HG03469 (cell line): ENCODE results near the gene PFDN1.

Experiments used
- ATAC-seq: cut with Tn5 transposase; IDR thresholded peaks from one replicate; pipeline ENCODE4 v1.9.1; 2021; ENCODE audit warnings: mild to moderate bottlenecking, moderate library complexity, moderate number of reproducible peaks; ENCODE audit not compliant: unreplicated experiment

The PFDN1 gene

DNA sequence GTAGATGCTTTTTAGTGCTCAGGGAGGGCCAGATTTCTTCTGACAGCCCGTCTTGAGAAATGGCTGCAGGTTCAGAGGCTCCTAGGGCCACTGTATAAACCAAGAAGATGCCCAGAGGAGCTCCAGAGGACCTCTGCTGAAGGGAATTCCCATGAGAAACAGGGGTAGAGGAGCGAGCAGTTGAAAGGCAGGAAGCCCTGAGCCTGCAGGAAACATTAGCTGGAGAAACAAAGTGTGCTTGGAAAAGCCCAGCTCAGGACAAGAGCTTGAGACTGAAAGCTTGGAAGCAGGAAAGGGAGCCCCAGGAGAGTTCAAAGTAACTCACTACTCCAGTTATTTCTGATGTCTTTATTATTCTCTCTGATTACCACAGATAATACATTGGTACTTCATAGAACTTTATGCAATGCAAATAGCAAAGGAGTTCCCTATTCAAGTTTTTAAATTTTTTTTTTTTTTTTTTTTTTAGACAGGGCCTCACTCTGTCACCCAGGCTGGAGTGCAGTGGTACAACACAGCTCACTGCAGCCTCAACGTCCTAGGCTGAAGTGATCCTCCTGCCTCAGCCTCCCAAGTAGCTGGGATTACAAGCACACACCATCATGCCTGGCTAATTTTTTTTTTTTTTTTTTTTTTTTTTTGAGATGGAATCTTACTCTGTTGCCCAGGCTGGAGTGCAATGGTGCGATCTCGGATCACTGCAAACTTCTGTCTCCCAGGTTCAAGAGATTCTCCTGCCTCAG, 27.0 kb upstream of the PFDN1 start:
- ATAC-seq = no peak

DNA sequence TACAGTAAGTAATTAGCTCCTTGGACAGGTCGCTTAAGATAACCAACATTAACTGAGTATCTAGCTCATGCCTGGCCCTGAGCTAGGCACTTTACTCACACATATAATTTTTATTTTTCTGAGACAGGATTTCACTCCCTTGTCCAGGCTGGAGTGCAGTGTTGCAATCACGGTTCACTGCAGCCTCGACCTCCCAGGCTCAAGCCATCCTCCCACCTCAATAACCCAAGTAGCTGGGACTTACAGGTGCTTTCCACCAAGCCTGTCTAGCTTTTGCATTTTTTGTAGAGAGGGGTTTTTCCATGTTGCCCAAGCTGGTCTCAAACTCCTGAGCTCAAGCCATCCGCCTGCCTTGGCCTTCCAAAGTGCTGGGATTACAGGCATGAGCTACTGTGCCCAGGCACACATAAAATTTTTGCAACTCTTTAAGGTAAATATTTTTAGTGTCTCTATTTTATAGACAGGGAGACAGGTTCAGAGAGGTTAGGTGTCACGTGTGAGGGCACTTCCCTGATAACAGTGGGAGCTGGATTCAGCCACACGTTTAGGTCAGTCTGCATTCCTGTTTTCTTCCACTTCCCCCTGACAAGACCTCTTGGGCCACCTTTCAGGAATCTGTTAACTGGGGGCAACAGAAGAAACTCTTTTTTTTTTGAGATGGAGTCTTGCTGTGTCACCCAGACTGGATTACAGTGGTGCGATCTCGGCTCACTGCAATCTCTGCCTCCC, 25.3 kb upstream of the PFDN1 start:
- no peak for ATAC-seq

DNA sequence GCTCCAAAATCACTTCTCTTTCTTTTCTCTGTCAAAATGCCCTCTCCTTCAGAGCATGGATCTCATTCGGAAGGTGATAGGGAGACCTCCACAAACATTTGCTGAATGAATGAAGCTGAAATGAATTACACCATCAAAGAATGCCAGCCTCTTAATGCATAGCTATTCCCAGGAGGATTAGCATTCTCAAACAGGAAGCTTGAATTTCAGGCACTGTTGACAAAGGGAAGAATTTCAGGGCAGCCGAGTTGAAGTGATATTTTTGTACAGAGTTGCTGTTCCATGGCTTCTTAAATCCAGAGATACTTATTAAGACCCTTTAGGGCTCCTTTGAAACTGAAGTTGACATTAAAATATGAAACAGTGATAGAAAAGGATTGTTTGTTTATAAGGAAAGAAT, 24.7 kb upstream of the PFDN1 start:
- no peak for ATAC-seq

DNA sequence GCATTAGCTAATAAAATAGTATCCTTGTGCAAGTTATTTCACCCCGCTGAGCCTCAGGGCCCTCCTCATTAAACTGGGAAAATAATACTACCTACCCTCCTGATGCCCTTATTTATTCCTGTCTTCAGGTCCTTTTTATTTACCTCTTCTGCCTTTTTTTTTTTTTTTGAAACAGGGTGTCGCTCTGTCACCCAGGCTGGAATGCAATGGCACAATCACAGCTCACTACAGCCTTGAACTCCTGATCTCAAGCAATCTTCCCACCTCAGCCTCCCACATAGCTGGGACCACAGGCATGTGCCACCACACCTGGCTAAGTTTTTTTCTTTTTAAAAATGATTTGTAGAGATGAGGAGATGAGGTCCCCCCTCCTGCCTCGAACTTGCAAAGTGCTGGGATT, 22.6 kb upstream of the PFDN1 start:
- ATAC-seq = no peak

DNA sequence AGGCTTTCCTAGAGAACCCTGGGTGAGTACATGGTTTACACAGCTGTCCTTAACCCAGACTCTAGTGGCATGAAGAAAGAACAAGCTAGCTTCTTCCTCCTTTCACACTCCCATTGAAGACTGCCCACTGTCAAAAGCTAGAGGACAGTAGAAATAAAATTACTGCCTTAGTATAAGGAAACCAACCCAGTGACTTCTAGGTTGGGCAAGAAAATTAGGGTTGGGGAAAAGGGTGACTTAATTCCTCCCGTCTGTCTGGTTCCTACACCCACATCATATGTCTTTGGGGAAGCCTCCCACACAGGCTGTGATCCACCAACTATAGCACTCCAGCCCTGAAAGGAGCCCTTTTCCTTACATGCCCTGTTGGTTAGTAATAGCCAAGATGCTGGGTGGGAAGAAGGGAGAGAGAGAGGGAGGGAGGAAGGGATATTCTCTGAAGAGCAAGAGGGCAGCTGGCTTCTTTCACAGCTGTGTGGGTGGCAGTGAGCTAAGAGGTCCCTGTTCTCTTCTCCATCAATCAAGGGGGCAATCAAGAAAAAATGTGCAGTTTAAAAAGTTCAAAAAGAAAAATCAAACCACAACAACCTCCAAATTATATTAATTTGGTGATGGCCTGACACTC, 21.8 kb upstream of the PFDN1 start:
- ATAC-seq = no peak

DNA sequence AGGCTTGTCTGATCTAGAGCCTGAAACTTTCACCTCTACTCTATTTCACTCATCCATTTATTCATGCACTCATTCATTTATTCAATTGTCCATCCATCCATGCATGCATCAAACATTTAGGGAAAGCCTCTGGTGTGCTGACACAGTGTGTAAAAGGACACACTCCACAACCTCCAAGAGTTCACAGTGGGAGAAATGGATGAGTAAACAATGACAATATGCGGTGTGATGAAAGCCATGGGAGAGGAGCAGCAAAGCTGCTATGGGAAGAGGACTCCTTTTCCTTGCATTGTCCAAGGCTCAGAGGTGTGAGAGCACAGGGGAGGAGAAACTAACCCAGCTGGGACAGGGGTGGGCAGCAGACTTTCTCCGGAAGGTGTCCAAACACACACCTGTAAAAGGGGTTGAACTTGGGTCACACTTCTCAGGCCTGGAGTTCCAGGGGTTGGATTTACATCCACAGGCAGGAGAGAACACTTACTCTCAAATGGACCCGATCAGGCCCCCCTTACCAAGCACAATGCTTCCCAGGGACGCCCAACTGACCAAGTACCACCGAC, 21.2 kb upstream of the PFDN1 start:
- ATAC-seq = no peak

DNA sequence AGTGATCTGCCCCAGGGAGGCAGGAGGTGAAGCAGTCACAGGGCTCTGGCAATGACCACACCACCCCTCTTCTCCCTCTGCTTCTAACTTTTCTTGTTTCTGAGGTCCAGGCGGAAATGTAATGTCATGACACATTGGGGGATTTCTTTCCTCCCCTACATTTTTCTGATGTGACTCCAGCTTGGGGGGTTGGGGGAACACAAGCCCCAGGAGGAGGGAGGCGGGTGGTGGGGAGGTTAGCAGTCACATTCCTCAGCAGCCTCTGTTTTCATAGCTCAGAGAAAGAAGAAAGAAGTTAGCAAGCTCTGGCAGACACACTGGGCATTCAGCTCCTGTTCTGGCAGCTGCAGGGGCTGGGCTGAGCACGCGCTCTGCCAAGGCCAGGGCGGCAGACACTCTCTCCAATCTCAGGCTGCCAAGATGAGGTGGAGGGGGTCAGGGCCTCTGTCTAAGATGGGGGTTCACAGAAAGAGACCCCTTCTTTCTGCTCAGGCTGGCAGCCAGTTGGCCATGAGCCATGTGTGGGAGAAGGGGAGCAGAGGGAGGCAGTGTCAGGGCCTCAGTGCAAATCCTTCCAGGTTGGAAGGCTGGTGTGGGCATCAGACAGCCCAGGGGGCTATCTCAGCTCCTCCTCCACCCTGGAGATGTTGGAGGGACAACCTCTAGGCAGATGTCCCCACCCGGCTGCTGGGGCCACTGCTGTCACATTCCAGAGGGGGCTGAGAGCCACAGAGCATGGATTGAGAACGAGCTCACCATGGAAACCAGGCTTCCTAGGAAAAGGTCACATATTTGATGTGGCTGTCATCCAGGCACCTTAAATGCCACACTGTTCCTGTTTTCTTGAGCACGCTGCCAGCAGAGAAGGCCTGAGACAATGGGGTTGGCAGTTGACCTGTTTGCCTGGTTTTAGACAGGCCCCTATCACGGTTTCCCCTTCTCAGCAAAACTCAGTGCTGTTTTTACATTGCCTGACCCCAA, 20.1 kb upstream of the PFDN1 start:
- no peak for ATAC-seq

DNA sequence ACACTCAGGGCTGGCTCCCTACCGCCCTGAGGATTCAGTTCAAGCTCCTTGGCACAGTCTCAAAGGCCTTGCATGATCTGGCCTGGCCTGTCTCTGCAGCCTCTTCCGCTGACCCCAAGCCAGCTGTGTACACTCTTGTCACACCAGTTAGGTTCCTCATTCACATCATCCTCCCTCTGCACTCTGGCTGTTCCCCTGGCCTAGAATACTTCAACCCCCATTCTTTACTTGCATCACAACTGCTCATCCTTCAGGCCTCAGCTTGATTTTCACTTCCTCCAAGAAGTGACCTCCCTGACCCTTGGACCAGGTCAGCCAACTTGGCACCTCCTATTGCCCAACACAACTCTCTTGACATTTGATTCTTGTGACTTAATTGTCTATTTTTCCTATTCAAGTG, 18.9 kb upstream of the PFDN1 start:
- no peak for ATAC-seq

DNA sequence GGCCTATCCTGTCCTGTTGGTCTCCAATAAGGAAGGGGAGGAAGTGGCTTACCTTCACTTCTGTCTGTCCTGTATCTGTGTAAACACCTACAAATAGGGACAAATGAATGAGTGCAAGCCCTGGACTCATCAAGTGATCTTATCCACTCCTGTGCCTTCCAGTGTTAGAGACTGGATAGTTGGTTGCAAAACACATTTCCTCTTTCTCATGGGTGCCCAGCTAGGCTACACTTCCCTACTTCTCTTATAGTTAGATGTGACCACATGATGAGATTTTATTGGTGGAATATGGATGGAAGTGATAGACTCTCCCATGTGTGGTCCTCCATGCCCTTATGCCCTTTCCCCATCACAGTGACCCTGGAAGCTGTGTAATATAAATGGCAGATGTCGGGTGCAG, 16.9 kb upstream of the PFDN1 start:
- ATAC-seq = no peak

DNA sequence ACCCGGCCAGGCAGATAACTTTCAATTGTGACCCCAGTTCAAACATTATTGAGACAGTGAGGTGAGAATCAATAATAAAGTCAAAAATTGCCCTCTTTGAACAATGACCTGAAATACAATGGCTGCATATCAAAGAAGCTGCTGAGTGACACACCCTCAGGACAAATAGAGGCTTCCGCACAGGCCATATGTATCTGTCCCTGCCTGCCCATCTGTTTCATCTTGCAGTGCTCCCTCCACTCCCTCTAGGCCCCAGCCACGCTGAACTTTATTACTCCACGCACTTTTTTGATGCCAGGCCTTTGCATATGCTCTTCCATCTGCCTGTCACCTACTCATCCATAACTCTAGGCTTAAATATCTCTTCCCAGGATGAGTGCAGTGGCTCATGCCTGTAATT, 15.9 kb upstream of the PFDN1 start:
- ATAC-seq = no peak

DNA sequence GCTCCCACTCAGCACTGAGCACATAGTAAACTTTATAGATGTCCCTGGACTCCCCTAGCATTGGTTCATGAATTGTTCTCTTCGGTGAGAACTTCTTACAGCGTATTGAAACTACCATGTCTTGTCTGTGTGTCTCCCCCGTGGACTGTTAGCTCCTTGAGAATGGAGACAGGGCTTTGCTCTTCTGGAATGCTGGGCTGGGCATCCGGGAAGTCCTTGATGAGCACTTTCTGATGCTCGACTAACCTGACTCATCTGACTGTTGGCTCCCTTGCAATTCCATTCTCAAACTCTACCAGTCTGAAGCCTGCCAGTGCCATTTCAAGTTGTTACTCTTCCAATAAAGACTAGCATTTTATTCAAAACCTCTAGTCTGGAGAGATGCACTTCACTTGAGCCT, 15.0 kb upstream of the PFDN1 start:
- ATAC-seq = no peak

DNA sequence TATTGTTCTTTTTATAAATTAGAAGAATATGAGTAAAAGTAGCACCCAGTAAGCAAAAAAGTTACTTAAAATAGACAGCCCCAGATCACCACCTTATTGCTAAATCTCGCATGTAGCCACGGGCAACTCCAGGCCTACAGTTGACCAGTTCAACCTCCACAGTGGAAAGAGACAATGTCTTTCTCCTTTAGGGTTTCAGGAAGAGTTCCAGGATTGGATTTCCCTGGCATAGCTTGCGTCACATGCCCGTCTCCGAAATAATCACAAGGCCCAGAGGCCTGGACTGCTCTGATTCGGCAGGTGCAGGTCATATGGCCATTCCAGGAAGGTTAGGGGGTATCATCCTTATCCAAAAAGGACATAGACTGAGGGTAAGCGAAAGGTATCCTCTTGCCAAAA, 9.9 kb upstream of the PFDN1 start:
- ATAC-seq = no peak

DNA sequence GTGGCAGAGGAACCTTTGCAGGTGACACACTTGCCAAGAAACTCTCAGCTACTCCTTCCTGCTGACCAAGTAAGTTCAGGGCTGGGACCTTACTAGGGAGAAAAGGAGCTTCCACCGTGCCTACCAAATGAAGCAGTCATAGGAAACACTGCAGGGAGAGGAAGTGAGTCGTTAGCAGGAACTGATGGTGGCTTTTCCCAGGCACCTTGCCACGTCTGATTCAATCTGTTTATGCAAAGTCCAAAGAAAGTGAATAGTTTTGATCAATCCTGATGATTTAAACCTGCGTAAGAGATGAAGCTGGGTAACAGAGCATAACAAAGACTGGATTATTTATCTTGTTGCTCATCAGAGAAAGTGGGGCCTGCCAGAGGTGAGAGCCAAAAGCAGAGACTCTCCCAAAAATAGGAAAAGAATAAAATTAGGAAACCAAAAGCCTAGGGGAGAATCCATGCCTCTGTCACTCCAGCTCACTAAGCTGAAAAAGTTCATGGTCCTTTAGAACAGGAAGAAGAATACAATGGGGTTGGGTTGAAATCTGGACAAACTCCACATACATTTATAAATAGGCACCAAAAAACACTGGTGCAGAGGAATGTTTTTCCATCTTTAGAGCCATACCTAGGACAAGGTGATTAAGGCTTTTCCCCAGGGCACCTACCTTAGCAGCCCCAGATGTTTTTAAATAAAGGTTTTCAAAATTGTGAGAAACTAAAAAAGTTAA, 9.3 kb upstream of the PFDN1 start:
- ATAC-seq = no peak

DNA sequence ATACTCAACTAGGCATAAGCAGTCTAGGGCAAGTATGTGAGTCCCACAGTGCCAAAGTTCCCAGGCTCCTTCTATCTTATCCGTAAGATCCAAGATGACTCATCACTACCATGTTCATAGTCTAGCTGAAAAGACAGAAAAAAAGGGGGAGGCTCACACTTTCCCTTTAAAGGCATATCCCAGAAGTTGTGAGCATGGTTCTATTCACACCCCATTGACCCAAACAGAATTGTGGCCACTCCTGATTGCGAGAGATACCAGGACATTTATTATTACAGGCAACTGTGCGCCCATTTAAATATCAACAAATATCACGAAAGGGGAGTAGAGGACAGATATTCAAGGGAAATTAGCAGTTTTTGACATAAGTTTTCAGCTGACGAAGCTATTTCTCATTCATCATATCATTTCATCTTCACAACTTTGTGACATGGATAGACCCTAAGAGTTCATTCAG, 8.1 kb upstream of the PFDN1 start:
- ATAC-seq = no peak

DNA sequence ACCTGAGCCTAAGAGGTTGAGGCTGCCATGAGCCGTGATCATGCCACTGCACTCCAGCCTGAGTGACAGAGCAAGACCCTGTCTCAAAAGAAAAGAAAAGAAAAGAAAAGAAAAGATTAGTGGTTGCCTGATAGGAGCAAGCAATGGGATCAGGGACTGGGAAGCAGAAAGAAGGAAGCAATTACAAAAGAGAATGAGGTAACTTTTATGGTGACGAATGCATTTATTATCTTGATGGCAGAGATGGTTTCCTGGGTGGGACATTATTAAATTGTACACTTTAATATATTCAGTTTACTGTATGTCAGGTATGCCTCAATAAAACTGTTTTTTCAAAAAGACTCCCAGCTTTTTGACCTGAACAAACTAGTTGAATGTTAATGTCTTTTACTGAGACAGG, 7.5 kb upstream of the PFDN1 start:
- ATAC-seq = no peak

DNA sequence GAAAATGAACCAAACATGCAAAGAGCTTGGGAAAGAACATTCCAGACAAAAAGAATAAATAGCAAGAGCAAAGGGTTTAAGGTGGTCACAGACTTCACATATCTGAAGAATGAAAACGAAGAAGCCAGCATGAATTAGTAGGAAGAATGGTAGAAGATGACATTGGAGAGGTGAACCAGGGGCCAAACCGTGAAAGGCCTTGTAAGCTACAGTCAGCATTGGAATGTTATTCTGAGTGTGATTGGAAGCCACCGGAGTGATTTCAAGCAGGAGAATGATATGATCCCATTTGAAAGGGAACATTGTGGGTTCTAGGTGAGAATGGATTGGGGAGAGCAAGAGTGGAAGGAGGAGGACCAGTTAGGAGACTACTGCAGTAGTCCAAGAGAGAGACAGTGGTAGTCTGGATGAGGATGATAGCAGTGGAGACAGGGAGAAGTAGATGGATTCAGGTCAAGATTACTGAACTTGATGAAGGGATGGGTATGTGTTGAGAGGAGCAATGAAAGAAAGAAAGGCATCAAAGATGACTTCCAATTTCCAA, 6.9 kb upstream of the PFDN1 start:
- ATAC-seq = no peak

DNA sequence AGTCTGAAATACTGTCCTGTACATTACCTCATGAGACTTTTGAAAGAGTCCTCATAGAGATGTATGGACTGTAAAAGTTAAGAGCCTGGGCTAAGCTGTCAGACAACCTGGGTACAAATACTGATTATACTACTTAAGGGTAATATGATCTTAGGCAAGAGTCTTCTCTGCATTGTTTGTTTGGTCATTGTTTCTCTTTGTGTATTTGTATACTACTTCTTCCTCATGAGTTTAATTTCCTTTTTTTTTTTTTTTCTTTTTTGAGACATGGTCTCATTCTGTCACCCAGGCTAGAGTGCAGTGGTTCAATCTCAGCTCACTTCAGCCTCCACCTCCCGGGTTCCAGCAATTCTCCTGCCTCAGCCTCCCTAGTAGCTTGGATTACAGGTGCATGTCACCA, 2.6 kb upstream of the PFDN1 start:
- no peak for ATAC-seq

DNA sequence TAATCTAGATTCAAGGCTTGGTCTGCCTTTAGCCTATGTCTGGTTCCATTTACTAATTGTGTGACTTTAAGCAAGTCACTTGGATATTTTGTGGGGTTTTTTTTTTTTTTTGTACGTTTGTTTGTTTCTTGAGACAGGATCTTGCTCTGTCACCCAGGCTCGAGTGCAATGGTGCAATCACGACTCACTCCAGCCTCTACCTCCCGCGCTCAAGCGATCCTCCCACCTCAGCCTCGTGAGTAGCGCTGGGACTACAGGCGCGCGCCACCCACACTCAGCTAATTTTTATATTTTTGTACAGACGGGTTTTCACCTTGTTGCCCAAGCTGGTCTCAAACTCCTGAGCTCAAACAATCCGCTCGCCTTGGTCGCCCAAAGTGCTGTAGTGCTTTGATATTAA, 1.1 kb upstream of the PFDN1 start:
- ATAC-seq = no peak

DNA sequence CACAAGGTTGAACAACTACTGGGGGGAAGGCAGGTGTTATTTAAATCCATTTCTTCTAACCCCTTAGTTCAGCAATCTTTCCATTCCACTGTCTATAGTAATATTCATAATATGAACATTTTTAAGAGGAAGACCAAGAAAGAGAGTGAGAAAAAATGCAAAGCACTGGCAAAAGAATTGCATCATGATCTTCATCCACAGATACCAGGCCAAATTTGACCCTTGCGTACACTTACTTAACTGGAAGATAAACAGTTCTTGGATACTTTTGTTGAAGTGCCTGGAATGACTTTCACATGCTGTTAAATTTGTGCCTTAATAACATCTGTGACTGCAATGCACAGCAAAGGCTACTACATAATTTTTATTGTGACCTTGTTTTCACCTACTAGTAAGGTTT, 1.8 kb downstream of the PFDN1 start:
- no peak for ATAC-seq

DNA sequence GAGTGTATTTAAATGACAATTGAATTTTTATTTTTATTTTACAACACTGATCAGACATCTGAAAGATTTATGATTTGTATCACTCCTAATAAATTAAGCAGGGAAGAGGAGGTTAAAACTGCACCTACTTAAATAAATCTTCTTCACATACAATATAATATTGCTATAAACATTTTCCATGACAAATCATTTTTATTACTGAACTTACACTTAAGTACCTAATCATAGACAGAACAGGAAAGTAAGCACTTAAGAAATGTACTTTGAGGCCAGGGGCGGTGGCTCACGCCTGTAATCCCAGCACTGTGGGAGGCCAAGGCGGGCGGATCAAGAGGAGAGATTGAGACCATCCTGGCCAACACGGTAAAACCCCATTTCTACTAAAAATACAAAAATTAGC, 3.8 kb downstream of the PFDN1 start:
- no peak for ATAC-seq
